GM19099 (cell line): ENCODE data around the gene KCNT1.

Experiments
- POLR2A ChIP-seq: IDR thresholded peaks from 3 replicates; pipeline ENCODE4 v1.6.1; 2011; ENCODE audit warnings: low read depth; ENCODE audit not compliant: insufficient read length; ENCODE audit errors: extremely low read depth

KCNT1 gene

GRCh38 chr9:135727257-135727875 is 25.4 kb downstream of the KCNT1 start:
- no peak for TF ChIP-seq POLR2A

- no peak for TF ChIP-seq POLR2A
These were observed 26.6 kb downstream of the KCNT1 start for GRCh38 chr9:135728436-135729110.

- TF ChIP-seq POLR2A = no peak
These were observed 27.5 kb downstream of the KCNT1 start for GRCh38 chr9:135729480-135729879.

GRCh38 chr9:135731454-135731853 is 29.5 kb downstream of the KCNT1 start:
- TF ChIP-seq POLR2A = no peak

- TF ChIP-seq POLR2A = no peak
These were observed 30.7 kb downstream of the KCNT1 start for GRCh38 chr9:135732569-135733257.

GRCh38 chr9:135734616-135735144 is 32.7 kb downstream of the KCNT1 start:
- TF ChIP-seq POLR2A = no peak

GRCh38 chr9:135736272-135736978 is 34.4 kb downstream of the KCNT1 start:
- no peak for TF ChIP-seq POLR2A

- TF ChIP-seq POLR2A = no peak
These were observed 35.2 kb downstream of the KCNT1 start for GRCh38 chr9:135736979-135737839.

- no peak for TF ChIP-seq POLR2A
These were observed 36.0 kb downstream of the KCNT1 start for GRCh38 chr9:135737840-135738521.

GRCh38 chr9:135739271-135740220 is 37.6 kb downstream of the KCNT1 start:
- TF ChIP-seq POLR2A = no peak

- no peak for TF ChIP-seq POLR2A
These were observed 39.6 kb downstream of the KCNT1 start for GRCh38 chr9:135741276-135742219.

- TF ChIP-seq POLR2A = no peak
These were observed 41.0 kb downstream of the KCNT1 start for GRCh38 chr9:135743021-135743420.
